Smooth muscle cell (in vitro differentiated cells): ENCODE data around the gene LYPD6B. TPM values are rescaled to one million over a fixed set of nuclear protein-coding genes. Genes with fewer than 3 reads are reported as not detected.

Experiments
- DNase-seq: peaks from one replicate; lab custom pipeline; 2025; ENCODE audit not compliant: unreplicated experiment; lab: John Stamatoyannopoulos, UW
- H2AFZ ChIP-seq: fragments of 200-600 bp; sonication (generic); 2 replicates; pipeline ENCODE4 v1.6.0; 2016; ENCODE audit warnings: antibody characterized with exemption, low read depth, mild to moderate bottlenecking
- H3F3A ChIP-seq: fragments of 200-600 bp; sonication (generic); 2 replicates; pipeline ENCODE4 v1.6.0; 2017; ENCODE audit warnings: antibody characterized with exemption, low read depth
- H3K27ac ChIP-seq: fragments of 200-600 bp; sonication (generic); 2 replicates; pipeline ENCODE4 v1.5.1; 2016; ENCODE audit warnings: low read depth, mild to moderate bottlenecking
- H3K27me3 ChIP-seq: fragments of 200-600 bp; sonication (generic); 2 replicates; pipeline ENCODE4 v1.6.1; 2016; ENCODE audit warnings: low read depth, mild to moderate bottlenecking
- H3K36me3 ChIP-seq: fragments of 200-600 bp; sonication (generic); 2 replicates; pipeline ENCODE4 v1.5.1; 2016; ENCODE audit warnings: low read depth
- H3K4me1 ChIP-seq: fragments of 200-600 bp; sonication (generic); 2 replicates; pipeline ENCODE4 v1.5.1; 2016; ENCODE audit warnings: low read depth
- H3K4me2 ChIP-seq: fragments of 200-600 bp; sonication (generic); 2 replicates; pipeline ENCODE4 v1.6.0; 2016; ENCODE audit warnings: mild to moderate bottlenecking
- H3K4me3 ChIP-seq: fragments of 200-600 bp; sonication (generic); 2 replicates; pipeline ENCODE4 v1.5.1; 2016; ENCODE audit warnings: mild to moderate bottlenecking
- H3K79me2 ChIP-seq: fragments of 200-600 bp; sonication (generic); 2 replicates; pipeline ENCODE4 v1.6.0; 2016; ENCODE audit warnings: low read depth, mild to moderate bottlenecking
- H3K9ac ChIP-seq: fragments of 200-600 bp; sonication (generic); 2 replicates; pipeline ENCODE4 v1.6.0; 2016; ENCODE audit warnings: low read depth
- H3K9me3 ChIP-seq: fragments of 200-600 bp; sonication (generic); replicated peaks from 2 replicates; pipeline ENCODE4 v1.5.1; 2016; ENCODE audit warnings: low read depth
- H4K20me1 ChIP-seq: fragments of 200-600 bp; sonication (generic); 2 replicates; pipeline ENCODE4 v1.6.0; 2016; ENCODE audit warnings: low read depth
- WGBS: methylation state at CpG from one replicate; pipeline ENCODE4 v1.1.7; 2016; ENCODE audit warnings: low lambda C conversion rate; 5-methylcytosine and 5-hydroxymethylcytosine counted together
- polyA plus RNA-seq: library from polyadenylated mRNA; unstranded; fragments of >200 nt; fragmentation: Nextera tagmentation; extraction: Ambion mirVana; gene quantifications from 2 replicates; pipeline ENCODE4 v1.2.1, GENCODE V29; 2016
- total RNA-seq: library from RNA; depleted of rRNA; stranded (reverse); fragments of >200 nt; gene quantifications from 2 replicates; pipeline ENCODE4 v1.2.3, GENCODE V29; 2014
- TF ChIP-seq, protein P1 (sequence below): fragments of 200-600 bp; sonication (generic); IDR thresholded peaks from 2 replicates; pipeline ENCODE4 v1.5.1; 2017; ENCODE audit warnings: borderline replicate concordance, mild to moderate bottlenecking, antibody characterized with exemption; ENCODE audit not compliant: insufficient read depth, poor library complexity, severe bottlenecking

Gene LYPD6B
- total and polyA plus RNA-seq, 2 experiments from 2014 or later: 4.9 to 10.6 TPM

- 65% methylated on average over 4 of the region's 4 CpGs for WGBS
- Histone ChIP-seq H3K9me3 (no peaks in the 10 kb centered on the region), H3K4me1 (peaks cover 28% of the 10 kb centered on the region), H4K20me1 (no peaks in the 10 kb centered on the region), H3K9ac (no peak overlapping the region), H2AFZ (no peak overlapping the region), H3K4me2 (no peak overlapping the region), H3K36me3 (no peaks in the 10 kb centered on the region), H3K79me2 (no peaks in the 10 kb centered on the region), H3F3A (no peaks in the 10 kb centered on the region), H3K27me3 (no peaks in the 10 kb centered on the region), H3K27ac (no peak overlapping the region), H3K4me3 (no peak overlapping the region)
- no peak for DNase-seq
- TF ChIP-seq, protein P1, sequence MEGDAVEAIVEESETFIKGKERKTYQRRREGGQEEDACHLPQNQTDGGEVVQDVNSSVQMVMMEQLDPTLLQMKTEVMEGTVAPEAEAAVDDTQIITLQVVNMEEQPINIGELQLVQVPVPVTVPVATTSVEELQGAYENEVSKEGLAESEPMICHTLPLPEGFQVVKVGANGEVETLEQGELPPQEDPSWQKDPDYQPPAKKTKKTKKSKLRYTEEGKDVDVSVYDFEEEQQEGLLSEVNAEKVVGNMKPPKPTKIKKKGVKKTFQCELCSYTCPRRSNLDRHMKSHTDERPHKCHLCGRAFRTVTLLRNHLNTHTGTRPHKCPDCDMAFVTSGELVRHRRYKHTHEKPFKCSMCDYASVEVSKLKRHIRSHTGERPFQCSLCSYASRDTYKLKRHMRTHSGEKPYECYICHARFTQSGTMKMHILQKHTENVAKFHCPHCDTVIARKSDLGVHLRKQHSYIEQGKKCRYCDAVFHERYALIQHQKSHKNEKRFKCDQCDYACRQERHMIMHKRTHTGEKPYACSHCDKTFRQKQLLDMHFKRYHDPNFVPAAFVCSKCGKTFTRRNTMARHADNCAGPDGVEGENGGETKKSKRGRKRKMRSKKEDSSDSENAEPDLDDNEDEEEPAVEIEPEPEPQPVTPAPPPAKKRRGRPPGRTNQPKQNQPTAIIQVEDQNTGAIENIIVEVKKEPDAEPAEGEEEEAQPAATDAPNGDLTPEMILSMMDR: no peak
Observed at GRCh38 chr2:149082735-149083134, 44.2 kb downstream of the LYPD6B start.

DNA sequence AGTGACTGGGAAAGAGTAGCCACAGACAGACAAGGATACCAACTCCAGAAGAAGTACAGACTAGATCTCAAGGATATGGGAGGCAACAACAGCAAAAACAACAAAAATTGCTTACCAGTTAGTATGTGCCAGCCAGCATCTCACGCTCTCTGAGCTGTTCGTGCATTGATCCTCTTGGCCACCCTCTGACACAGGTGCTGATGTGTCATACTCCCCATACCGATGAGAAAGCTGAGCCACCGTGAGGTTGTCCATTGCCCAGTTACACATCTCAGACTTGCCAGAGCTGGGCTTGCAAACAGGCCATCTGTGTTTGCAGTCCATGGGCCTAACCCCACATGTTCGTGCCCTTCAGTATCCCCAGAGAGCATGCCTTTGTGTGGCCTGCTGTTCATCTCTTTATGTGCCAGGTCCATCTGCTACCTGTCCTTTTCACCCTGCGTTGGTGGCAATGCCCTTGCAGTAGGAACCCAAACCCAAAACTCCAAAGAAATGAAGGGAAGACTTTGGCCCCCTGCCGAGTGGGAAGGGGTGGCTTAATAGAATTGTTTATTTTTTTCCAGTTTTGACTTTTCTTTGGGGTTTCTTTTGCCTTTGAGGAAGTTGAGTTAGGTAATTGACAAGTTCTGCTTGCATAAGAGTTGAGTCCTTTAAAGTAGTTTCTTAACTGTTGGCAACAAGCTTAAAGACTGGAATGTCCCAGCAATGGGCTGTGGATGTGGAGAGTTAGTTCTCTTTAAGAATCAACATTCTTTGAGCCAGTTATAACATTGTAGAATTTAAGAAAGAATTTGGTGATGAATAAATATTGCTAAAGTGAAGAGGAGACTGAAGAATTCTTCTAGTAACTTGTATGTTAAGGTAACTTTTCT lies 46.7 kb downstream of the LYPD6B start:
- Histone ChIP-seq H2AFZ (no peak overlapping the region), H3K27me3 (no peaks in the 10 kb centered on the region), H3K9ac (no peak overlapping the region), H4K20me1 (no peaks in the 10 kb centered on the region), H3K9me3 (no peaks in the 10 kb centered on the region), H3K36me3 (no peaks in the 10 kb centered on the region), H3K4me3 (no peak overlapping the region), H3K79me2 (no peaks in the 10 kb centered on the region), H3F3A (no peaks in the 10 kb centered on the region), H3K4me1 (peaks cover 23% of the 10 kb centered on the region), H3K4me2 (no peak overlapping the region), H3K27ac (no peak overlapping the region)
- TF ChIP-seq, protein P1: no peak
- no peak for DNase-seq
- 95% methylated on average over 7 of the region's 7 CpGs for WGBS

DNA sequence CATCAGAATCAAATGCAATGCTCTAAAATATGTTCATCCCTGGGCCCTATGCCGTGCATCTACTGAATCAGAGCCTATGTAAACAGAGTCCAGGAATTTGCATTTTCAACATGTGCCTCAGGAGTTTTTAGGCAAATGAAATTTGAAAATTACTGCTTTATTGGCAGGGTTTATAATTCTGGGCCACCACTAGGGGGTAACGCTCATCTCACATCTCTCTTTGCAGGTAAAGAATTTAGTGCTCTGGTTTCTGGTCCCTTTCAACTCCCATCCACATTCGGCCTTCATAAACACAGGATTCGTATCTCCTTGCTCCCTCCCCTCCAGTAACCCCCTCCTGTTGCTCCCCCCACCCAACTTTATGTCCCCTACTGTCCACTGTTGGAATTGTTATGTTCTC lies 49.3 kb downstream of the LYPD6B start:
- Histone ChIP-seq H4K20me1 (no peaks in the 10 kb centered on the region), H3F3A (no peaks in the 10 kb centered on the region), H3K4me3 (no peak overlapping the region), H3K79me2 (no peaks in the 10 kb centered on the region), H3K27ac (no peak overlapping the region), H2AFZ (no peak overlapping the region), H3K27me3 (no peaks in the 10 kb centered on the region), H3K9me3 (no peaks in the 10 kb centered on the region), H3K36me3 (no peaks in the 10 kb centered on the region), H3K4me1 (peaks cover 5% of the 10 kb centered on the region), H3K4me2 (no peak overlapping the region), H3K9ac (no peak overlapping the region)
- no peak for DNase-seq
- TF ChIP-seq, protein P1: peak; percentile 37
- 87% methylated on average over 4 of the region's 4 CpGs for WGBS

- no peaks in the 10 kb centered on the region for H3K9me3 ChIP-seq
- DNase-seq: no peak
Observed at GRCh38 chr2:149089068-149089467, 50.6 kb downstream of the LYPD6B start.

More at GRCh38 chr2:149089068-149089467, 50.6 kb downstream of the LYPD6B start:
- H2AFZ ChIP-seq: no peak overlapping the region
- peaks cover 4% of the 10 kb centered on the region for H3K4me1 ChIP-seq
- no peaks in the 10 kb centered on the region for H4K20me1 ChIP-seq
- TF ChIP-seq, protein P1: no peak
- no peaks in the 10 kb centered on the region for H3K36me3 ChIP-seq
- H3K4me2 ChIP-seq: no peak overlapping the region
- no peak overlapping the region for H3K27ac ChIP-seq
- H3K4me3 ChIP-seq: no peak overlapping the region
- H3K27me3 ChIP-seq: no peaks in the 10 kb centered on the region
- H3K9ac ChIP-seq: no peak overlapping the region
- no peaks in the 10 kb centered on the region for H3K79me2 ChIP-seq
- H3F3A ChIP-seq: peaks cover 2% of the 10 kb centered on the region
